Stomach (tissue), 4 donors: ENCODE data around the gene ZNF81.

Experiments
- CTCF ChIP-seq, 7 experiments: fragments of 450-650 bp in 4 of 7; fragments of 200-600 bp in 3 of 7; sonication (generic) in 3 of 7; IDR thresholded peaks; one replicate each; pipeline ENCODE4 v1.5.1; 2016 to 2019; ENCODE audit warnings: antibody characterized with exemption in 7 of 7, control low read depth in 2 of 7, mild to moderate bottlenecking in 1 of 7
- EP300 ChIP-seq: sonication (generic); formaldehyde crosslinking; IDR thresholded peaks from one replicate; pipeline ENCODE4 v1.6.1; 2017; ENCODE audit warnings: antibody characterized with exemption
- POLR2A ChIP-seq, 4 donors: fragments of 450-650 bp; IDR thresholded peaks; one replicate each; pipeline ENCODE4 v1.6.1; 2016; ENCODE audit warnings: antibody characterized with exemption in 4 of 4, control low read depth in 2 of 4, mild to moderate bottlenecking in 1 of 4, moderate library complexity in 1 of 4
- POLR2AphosphoS5 ChIP-seq, 3 donors: sonication (generic); formaldehyde crosslinking; IDR thresholded peaks; one replicate each; pipeline ENCODE4 v1.6.1; 2016; ENCODE audit warnings: antibody characterized with exemption in 3 of 3

GRCh38 chrX:47850901-47851300 is 14.2 kb downstream of the ZNF81 start:
- TF ChIP-seq EP300 (no peak), CTCF (IDR thresholded peaks at IDR 0.05) (no peak), POLR2A (IDR thresholded peaks at IDR 0.05) (no peak), POLR2AphosphoS5 (IDR thresholded peaks at IDR 0.05) (no peak)
